HG02884 (cell line): ENCODE data around the gene CSRP3.
"Not testable (repeated sequence)": the region's sequence is repeated elsewhere in the genome, so short reads cannot be mapped to it uniquely, and the experiment has no call there.

Experiments
- ATAC-seq: cut with Tn5 transposase; IDR thresholded peaks from one replicate; pipeline ENCODE4 v1.9.1; 2021; ENCODE audit warnings: mild to moderate bottlenecking, moderate library complexity; ENCODE audit not compliant: unreplicated experiment

CSRP3 gene

DNA sequence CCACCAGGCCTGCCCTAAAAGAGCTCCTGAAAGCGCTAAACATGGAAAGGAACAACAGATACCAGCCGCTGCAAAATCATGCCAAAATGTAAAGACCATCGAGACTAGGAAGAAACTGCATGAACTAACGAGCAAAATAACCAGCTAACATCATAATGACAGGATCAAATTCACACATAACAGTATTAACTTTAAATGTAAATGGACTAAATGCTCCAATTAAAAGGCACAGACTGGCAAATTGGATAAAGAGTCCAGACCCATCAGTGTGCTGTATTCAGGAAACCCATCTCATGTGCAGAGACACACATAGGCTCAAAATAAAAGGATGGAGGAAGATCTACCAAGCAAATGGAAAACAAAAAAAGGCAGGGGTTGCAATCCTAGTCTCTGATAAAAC is 64.9 kb downstream of the CSRP3 start:
- ATAC-seq: not testable (repeated sequence)

DNA sequence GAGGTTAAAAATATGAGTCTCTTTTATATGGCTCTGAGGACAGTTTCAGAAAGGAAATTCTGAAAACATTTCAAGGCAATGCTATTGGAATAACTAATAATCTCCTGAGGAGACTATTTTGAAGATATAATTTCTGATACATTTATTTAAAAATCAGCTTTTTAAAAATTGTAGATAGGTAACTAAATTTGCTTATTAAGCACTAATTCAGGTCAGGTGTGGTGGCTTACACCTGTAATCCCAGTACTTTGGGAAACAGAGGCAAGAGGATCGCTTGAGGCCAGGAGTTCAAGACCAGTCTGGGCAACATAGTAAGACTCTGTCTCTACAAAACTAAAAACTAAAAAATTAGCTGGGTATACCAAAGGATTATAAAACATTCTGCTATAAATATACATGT is 67.8 kb downstream of the CSRP3 start:
- ATAC-seq: no peak
